Keratinocyte (primary cell): ENCODE data around the gene SPATA32. TPM values are rescaled to one million over a fixed set of nuclear protein-coding genes. Genes with fewer than 3 reads are reported as not detected.
A peak's percentile ranks its signal among the peaks of the same experiment; 100 is the strongest.

Source experiments
- DNase-seq: peaks from one replicate; pipeline ENCODE4 v3.0.0-alpha.2; 2011; ENCODE audit warnings: low read depth, missing footprints, low spot score
- FAIRE-seq: peaks from 2 replicates; lab custom pipeline; 2011; peaks lifted over from hg19 to GRCh38; lab: Jason Lieb, UNC
- H2AFZ ChIP-seq: 2 replicates; pipeline ENCODE4 v1.6.0; 2012; ENCODE audit warnings: low read length, control low read depth, inconsistent platforms; ENCODE audit not compliant: control insufficient read depth
- H3K27ac ChIP-seq: 2 replicates; pipeline ENCODE4 v1.5.1; 2011; ENCODE audit warnings: low read length; ENCODE audit not compliant: control insufficient read depth, insufficient read depth
- H3K27me3 ChIP-seq: 3 replicates; pipeline ENCODE4 v1.6.0; 2011; ENCODE audit warnings: low read length; ENCODE audit not compliant: control insufficient read depth, insufficient read depth; ENCODE audit errors: extremely low read depth
- H3K36me3 ChIP-seq, 2 experiments: 2 replicates in 1 of 2; 3 replicates in 1 of 2; pipeline ENCODE4 v1.5.1; 2011; ENCODE audit warnings: low read length in 2 of 2, mild to moderate bottlenecking in 1 of 2; ENCODE audit not compliant: control insufficient read depth in 2 of 2, insufficient read depth in 2 of 2; ENCODE audit errors: extremely low read depth in 1 of 2
- H3K4me1 ChIP-seq: 3 replicates; pipeline ENCODE4 v1.5.1; 2011; ENCODE audit warnings: low read length; ENCODE audit not compliant: control insufficient read depth, insufficient read depth; ENCODE audit errors: extremely low read depth
- H3K4me2 ChIP-seq: 3 replicates; pipeline ENCODE4 v1.6.0; 2011; ENCODE audit warnings: low read depth, low read length; ENCODE audit not compliant: control insufficient read depth, insufficient read depth; ENCODE audit errors: extremely low read depth
- H3K4me3 ChIP-seq, 3 experiments: fragments of 200-600 bp in 1 of 3; sonication (generic) in 1 of 3; 2 replicates in 2 of 3; 3 replicates in 1 of 3; pipeline ENCODE4 v1.5.1; 2011 to 2016; ENCODE audit warnings: low read length in 3 of 3, mild to moderate bottlenecking in 3 of 3, control low read depth in 2 of 3, inconsistent platforms in 1 of 3, low read depth in 1 of 3, mixed read lengths in 1 of 3, mixed run types in 1 of 3, moderate library complexity in 1 of 3; ENCODE audit not compliant: control insufficient read depth in 2 of 3, insufficient read depth in 2 of 3; ENCODE audit errors: extremely low read depth in 1 of 3
- H3K79me2 ChIP-seq: 2 replicates; pipeline ENCODE4 v1.6.0; 2012; ENCODE audit warnings: low read length; ENCODE audit not compliant: control insufficient read depth, insufficient read depth
- H3K9ac ChIP-seq: 3 replicates; pipeline ENCODE4 v1.6.0; 2011; ENCODE audit warnings: low read length; ENCODE audit not compliant: control insufficient read depth, insufficient read depth; ENCODE audit errors: extremely low read depth
- H3K9me1 ChIP-seq: 3 replicates; pipeline ENCODE4 v1.6.0; 2011; ENCODE audit warnings: low read length; ENCODE audit not compliant: control insufficient read depth, insufficient read depth; ENCODE audit errors: extremely low read depth
- H3K9me3 ChIP-seq: 2 replicates; pipeline ENCODE4 v1.5.1; 2012; ENCODE audit warnings: low read depth, low read length; ENCODE audit not compliant: control insufficient read depth
- H4K20me1 ChIP-seq: 3 replicates; pipeline ENCODE4 v1.6.0; 2011; ENCODE audit warnings: low read length; ENCODE audit not compliant: control insufficient read depth, insufficient read depth; ENCODE audit errors: extremely low read depth
- EZH2 ChIP-seq: IDR thresholded peaks from one replicate; pipeline ENCODE4 v1.6.1; 2012; ENCODE audit warnings: inconsistent platforms, mild to moderate bottlenecking, low read length, moderate library complexity
- dilution Hi-C: fragments of 300-500 bp; cut with MboI; formaldehyde crosslinking; loops from one replicate; pipeline ENCODE4 v1.7.0; 2020; ENCODE audit warnings: low sequenced_read_pairs; ENCODE audit not compliant: extremely low pct_ligation_motif_present
- polyA plus RNA-seq, 5 experiments: library from polyadenylated mRNA; depleted of rRNA in 3 of 5; stranded (reverse) in 3 of 5; stranded (forward) in 1 of 5; unstranded in 1 of 5; fragments of >200 nt; gene quantifications; 1 replicate in 1 of 5; 2 replicates in 3 of 5; 3 replicates in 1 of 5; pipeline versions ENCODE4 v1.2.1 to v1.2.3, GENCODE V29; 2011 to 2012; ENCODE audit warnings: missing spikeins in 2 of 5, low read depth in 1 of 5, low replicate concordance in 1 of 5
- TF ChIP-seq, protein P1 (sequence below), 3 experiments: IDR thresholded peaks in 1 of 3; conservative IDR thresholded peaks in 1 of 3; optimal IDR thresholded peaks in 1 of 3; 2 replicates in 2 of 3; 3 replicates in 1 of 3; pipeline versions ENCODE3 to v1.5.1; 2011; ENCODE audit warnings: low read length in 3 of 3, mild to moderate bottlenecking in 3 of 3, moderate library complexity in 2 of 3, control low read depth in 1 of 3, inconsistent platforms in 1 of 3; ENCODE audit not compliant: insufficient read depth in 2 of 3; ENCODE audit errors: extremely low read depth in 1 of 3

SPATA32 gene
- polyA plus RNA-seq, 1 donor (not counting 4 experiments of a cell fraction or from before 2014, with no cell fraction given) = not detected

GRCh38 chr17:45308840-45309239 lies 46.9 kb upstream of the SPATA32 start:
- Histone ChIP-seq H3K27ac (no peak overlapping the region), H3K79me2 (peaks cover 94% of the 10 kb centered on the region), H3K9me1 (peaks cover 17% of the 10 kb centered on the region), H3K9ac (no peak overlapping the region), H3K4me1 (peaks cover 63% of the 10 kb centered on the region), H4K20me1 (peaks cover 35% of the 10 kb centered on the region), H3K36me3 (peaks cover 19 to 35% of the 10 kb centered on the region in 2 experiments), H3K4me3 (no peak overlapping the region), H3K9me3 (no peaks in the 10 kb centered on the region), H3K4me2 (no peak overlapping the region), H3K27me3 (no peaks in the 10 kb centered on the region), H2AFZ (no peak overlapping the region)
- FAIRE-seq = no peak
- DNase-seq = no peak
- TF ChIP-seq EZH2 = no peak
- TF ChIP-seq, protein P1, sequence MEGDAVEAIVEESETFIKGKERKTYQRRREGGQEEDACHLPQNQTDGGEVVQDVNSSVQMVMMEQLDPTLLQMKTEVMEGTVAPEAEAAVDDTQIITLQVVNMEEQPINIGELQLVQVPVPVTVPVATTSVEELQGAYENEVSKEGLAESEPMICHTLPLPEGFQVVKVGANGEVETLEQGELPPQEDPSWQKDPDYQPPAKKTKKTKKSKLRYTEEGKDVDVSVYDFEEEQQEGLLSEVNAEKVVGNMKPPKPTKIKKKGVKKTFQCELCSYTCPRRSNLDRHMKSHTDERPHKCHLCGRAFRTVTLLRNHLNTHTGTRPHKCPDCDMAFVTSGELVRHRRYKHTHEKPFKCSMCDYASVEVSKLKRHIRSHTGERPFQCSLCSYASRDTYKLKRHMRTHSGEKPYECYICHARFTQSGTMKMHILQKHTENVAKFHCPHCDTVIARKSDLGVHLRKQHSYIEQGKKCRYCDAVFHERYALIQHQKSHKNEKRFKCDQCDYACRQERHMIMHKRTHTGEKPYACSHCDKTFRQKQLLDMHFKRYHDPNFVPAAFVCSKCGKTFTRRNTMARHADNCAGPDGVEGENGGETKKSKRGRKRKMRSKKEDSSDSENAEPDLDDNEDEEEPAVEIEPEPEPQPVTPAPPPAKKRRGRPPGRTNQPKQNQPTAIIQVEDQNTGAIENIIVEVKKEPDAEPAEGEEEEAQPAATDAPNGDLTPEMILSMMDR (optimal IDR thresholded peaks at IDR 0.05 in 1 of 3, IDR thresholded peaks at IDR 0.05 in 1 of 3, conservative IDR thresholded peaks at IDR 0.05 in 1 of 3; ENCODE audit: extremely low read depth in 1 of 3, insufficient read depth in 2 of 3, low read length in 3 of 3) = no peak
- dilution Hi-C loops = no loop called here

- peaks cover 90% of the 10 kb centered on the region for H3K79me2 ChIP-seq
- peak overlapping the region; percentile 83 for H3K27ac ChIP-seq
- dilution Hi-C loops = no loop called here
Observed at GRCh38 chr17:45308016-45308365, 46.1 kb upstream of the SPATA32 start.

More at GRCh38 chr17:45308016-45308365, 46.1 kb upstream of the SPATA32 start:
- peaks cover 17% of the 10 kb centered on the region for H3K9me1 ChIP-seq
- peaks cover 17 to 35% of the 10 kb centered on the region in 2 experiments for H3K36me3 ChIP-seq
- H3K27me3 ChIP-seq = no peaks in the 10 kb centered on the region
- H3K9ac ChIP-seq = peak overlapping the region; percentile 59
- H4K20me1 ChIP-seq = peaks cover 35% of the 10 kb centered on the region
- H3K4me1 ChIP-seq = peaks cover 59% of the 10 kb centered on the region
- FAIRE-seq (no peak), DNase-seq (no peak)
- H3K9me3 ChIP-seq = no peaks in the 10 kb centered on the region
- H3K4me2 ChIP-seq = peak overlapping the region; percentile 63
- H2AFZ ChIP-seq = no peak overlapping the region
- TF ChIP-seq, protein P1 (optimal IDR thresholded peaks at IDR 0.05 in 1 of 3, IDR thresholded peaks at IDR 0.05 in 1 of 3, conservative IDR thresholded peaks at IDR 0.05 in 1 of 3; ENCODE audit: extremely low read depth in 1 of 3, insufficient read depth in 2 of 3, low read length in 3 of 3) = no peak
- no peak for TF ChIP-seq EZH2
- H3K4me3 ChIP-seq = no peak overlapping the region
